ENCODE results near the gene TMLHE.
"Not testable (repeated sequence)": the region's sequence is repeated elsewhere in the genome, so short reads cannot be mapped to it uniquely, and the experiment has no call there.

Gene TMLHE, protein sequence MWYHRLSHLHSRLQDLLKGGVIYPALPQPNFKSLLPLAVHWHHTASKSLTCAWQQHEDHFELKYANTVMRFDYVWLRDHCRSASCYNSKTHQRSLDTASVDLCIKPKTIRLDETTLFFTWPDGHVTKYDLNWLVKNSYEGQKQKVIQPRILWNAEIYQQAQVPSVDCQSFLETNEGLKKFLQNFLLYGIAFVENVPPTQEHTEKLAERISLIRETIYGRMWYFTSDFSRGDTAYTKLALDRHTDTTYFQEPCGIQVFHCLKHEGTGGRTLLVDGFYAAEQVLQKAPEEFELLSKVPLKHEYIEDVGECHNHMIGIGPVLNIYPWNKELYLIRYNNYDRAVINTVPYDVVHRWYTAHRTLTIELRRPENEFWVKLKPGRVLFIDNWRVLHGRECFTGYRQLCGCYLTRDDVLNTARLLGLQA

DNA sequence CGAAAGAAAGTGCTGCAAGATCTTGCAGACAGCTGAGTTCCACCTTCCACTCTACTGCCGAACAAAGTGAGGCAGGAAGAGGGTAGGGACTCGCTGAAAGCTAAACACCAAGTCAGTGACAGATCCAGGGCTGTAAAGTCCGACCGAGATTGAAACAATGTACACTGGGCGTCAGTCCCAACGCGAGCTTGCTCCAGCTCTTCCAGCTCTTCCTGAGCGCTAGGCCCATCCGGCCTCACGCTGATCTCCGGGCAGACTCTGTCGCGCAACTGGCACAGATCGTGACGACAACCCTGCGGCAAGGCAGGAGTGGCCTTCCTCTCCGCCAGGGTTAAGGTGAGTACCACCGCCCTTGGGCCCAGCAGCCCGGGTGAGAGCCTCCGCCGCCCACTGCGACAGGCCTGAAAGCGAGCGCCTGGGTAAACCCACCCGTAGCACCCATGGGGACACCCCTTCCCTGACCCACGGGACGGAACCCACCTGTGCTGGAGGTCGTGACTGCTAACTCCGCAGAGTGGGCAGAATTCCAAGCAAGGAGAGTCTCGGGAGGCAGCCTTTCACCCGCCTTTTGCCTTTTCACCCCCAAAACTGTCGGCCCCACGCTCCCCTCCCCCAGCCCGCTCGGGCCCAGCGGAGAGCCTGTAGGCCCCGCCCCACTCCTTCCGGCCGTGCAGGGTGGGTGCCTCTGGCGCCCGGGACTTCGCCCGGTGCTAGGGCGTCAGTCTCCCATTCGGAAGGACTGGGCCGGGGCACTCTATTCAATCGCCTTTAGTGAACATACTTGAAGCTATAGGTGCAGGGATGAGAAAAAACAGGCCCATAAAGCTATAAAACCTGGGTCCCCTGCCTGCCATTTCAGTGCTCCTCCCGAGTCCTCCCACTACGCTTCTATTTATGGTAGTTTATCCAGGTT is at the start of gene TMLHE, which contains the start of gene SPRY3:
Gene TMLHE, minus strand, starts transcription at position 641 of the 913 bp plus-strand sequence. CDS start 67,676 bp downstream, outside the sequence.
Gene SPRY3, plus strand, starts transcription at position 275 of the 913 bp plus-strand sequence.
- in situ Hi-C loops (cut with MboI; ENCODE audit: low sequenced_read_pairs) = no loop called here
- H3K27me3 ChIP-seq (ENCODE audit: low read depth) = no peaks in the 10 kb centered on the region

DNA sequence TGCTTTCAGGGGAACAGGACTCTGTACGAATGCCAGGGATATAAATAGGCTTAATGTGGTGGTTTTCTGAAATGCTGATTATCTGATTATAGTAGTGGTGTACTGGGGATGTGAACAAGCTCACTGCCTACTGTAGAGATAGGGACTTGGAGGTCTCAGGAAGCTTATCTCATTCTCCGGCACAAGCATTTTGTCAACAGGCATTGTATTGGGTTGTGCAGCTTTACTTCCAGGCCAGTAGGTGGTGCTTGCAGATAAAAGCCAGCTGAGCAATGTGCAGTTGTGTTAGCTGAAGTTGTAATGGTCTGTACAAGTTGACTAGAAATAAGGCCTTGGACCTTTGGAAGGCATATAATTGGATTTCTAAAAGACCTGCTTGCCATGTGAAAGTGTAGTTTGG is 49.5 kb upstream of the TMLHE start:
- Histone ChIP-seq H3K27me3 (ENCODE audit: low read depth) (no peaks in the 10 kb centered on the region; the same call in 1 of the 2 replicates), H3K36me3 (replicated peaks) (no peaks in the 10 kb centered on the region), H3K4me1 (no peaks in the 10 kb centered on the region), H3K9me3 (no peaks in the 10 kb centered on the region), H3K4me3 (no peak overlapping the region)
- in situ Hi-C loops (cut with MboI; ENCODE audit: low sequenced_read_pairs) = no loop called here
- no peak for DNase-seq (ENCODE audit: low spot score in 2 of 2)

More for the DNA sequence above, at the start of gene TMLHE, which contains the start of gene SPRY3:
- DNase-seq (ENCODE audit: low spot score in 2 of 2) = peak; percentile 70 to 88
- H3K36me3 ChIP-seq (replicated peaks) = no peaks in the 10 kb centered on the region
- no peaks in the 10 kb centered on the region for H3K9me3 ChIP-seq
- H3K4me1 ChIP-seq = peaks cover 17% of the 10 kb centered on the region
- peak within 1 kb of the TSS; percentile 77 for H3K4me3 ChIP-seq

DNA sequence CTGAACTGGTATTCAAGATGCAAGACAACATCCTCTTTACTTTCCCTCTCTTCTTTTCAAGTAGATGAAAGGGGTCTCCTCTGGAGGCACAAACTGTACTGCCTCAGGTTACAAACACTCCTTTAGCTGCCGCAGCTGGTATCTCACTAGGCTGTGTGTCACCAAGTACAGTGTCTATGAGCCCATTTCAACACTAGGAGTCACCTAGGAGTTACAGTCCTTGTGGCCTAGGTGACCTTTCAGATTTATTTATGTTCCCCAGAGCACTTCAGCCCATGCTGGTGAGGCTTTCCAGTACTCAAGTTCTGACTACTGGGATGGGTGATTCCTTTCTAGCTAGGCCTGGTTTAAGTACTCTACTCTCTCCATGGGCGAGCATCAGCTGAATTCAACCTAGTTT is 32.4 kb upstream of the TMLHE start:
- H3K9me3 ChIP-seq = no peaks in the 10 kb centered on the region; the same call in 1 of the 2 replicates
- H3K4me3 ChIP-seq = no peak overlapping the region
- no peaks in the 10 kb centered on the region; the same call in 1 of the 2 replicates for H3K27me3 ChIP-seq (ENCODE audit: low read depth)
- in situ Hi-C loops (cut with MboI; ENCODE audit: low sequenced_read_pairs) = no loop called here
- no peaks in the 10 kb centered on the region for H3K4me1 ChIP-seq
- no peak for DNase-seq (ENCODE audit: low spot score in 2 of 2)
- no peaks in the 10 kb centered on the region for H3K36me3 ChIP-seq (replicated peaks)

DNA sequence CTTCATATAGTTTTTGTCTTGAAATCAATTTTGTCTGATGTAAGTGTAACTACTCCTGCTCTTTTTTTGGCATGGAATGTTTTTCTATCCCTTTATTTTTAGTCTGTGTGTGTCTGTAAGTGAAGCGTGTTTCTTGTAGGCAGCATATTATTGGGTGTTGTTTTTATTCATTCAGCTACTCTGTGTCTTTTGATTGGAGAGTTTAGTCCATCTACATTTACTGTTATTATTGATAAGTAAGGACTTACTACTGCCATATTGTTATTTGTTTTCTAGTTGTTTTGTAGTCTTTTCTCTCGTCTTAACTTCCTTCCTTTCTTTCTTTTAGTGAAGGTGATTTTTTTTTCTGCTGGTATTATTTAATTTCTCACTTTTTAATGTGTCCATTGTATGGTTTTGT is 30.5 kb upstream of the TMLHE start:
- no peaks in the 10 kb centered on the region for H3K4me1 ChIP-seq
- H3K9me3 ChIP-seq = no peaks in the 10 kb centered on the region; the same call in 1 of the 2 replicates
- in situ Hi-C loops (cut with MboI; ENCODE audit: low sequenced_read_pairs) = no loop called here
- no peak for DNase-seq (ENCODE audit: low spot score in 2 of 2)
- no peaks in the 10 kb centered on the region; the same call in 1 of the 2 replicates for H3K27me3 ChIP-seq (ENCODE audit: low read depth)
- no peak overlapping the region for H3K4me3 ChIP-seq
- no peaks in the 10 kb centered on the region for H3K36me3 ChIP-seq (replicated peaks)

DNA sequence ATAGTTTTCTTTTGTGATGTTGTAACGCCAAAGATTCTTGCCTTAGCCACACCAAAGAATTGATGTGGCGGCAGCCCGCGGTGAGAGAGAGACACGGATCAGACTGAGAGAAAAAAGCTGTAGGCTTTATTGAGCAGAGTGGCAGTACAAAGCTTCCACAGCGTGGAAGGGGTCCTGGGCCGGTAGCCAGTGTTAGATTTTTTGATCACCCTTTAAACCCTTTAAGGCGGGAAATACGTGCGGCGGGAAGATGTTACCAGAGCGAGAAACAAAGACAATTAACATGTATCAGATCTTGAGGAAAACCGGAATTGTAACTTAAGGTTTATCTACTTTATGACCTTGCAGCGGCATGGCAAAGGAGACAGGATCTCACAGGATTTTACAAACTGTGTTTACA is 28.6 kb upstream of the TMLHE start:
- H3K4me1 ChIP-seq; H3K27me3 ChIP-seq (ENCODE audit: low read depth); H3K4me3 ChIP-seq; H3K36me3 ChIP-seq (replicated peaks); in situ Hi-C loops (cut with MboI; ENCODE audit: low sequenced_read_pairs); H3K9me3 ChIP-seq; DNase-seq (ENCODE audit: low spot score in 2 of 2): not testable (repeated sequence)

DNA sequence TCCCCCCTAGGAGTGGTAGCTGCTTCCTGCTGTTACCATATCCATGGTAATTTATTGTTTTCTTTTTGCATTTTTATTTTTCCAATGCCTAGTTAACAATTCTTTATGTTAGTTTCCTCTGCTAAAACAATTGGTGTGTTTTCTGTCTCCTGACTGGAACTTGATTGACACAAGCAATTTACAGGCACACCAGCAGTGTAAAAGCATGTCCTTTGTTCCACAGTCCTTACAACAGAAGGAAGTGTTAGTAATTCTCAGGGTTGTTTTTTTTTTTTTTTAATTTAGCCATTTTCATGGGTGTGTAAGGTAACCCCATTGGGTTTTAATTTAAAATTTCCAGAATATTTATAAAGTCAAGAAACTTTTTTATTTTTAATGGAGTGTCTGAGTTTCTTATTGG is 25.0 kb upstream of the TMLHE start:
- in situ Hi-C loops (cut with MboI; ENCODE audit: low sequenced_read_pairs) = no loop called here
- H3K27me3 ChIP-seq (ENCODE audit: low read depth) = no peaks in the 10 kb centered on the region; the same call in 1 of the 2 replicates
- no peaks in the 10 kb centered on the region for H3K4me1 ChIP-seq
- H3K9me3 ChIP-seq = no peaks in the 10 kb centered on the region
- no peak for DNase-seq (ENCODE audit: low spot score in 2 of 2)
- no peaks in the 10 kb centered on the region for H3K36me3 ChIP-seq (replicated peaks)
- no peak overlapping the region for H3K4me3 ChIP-seq

DNA sequence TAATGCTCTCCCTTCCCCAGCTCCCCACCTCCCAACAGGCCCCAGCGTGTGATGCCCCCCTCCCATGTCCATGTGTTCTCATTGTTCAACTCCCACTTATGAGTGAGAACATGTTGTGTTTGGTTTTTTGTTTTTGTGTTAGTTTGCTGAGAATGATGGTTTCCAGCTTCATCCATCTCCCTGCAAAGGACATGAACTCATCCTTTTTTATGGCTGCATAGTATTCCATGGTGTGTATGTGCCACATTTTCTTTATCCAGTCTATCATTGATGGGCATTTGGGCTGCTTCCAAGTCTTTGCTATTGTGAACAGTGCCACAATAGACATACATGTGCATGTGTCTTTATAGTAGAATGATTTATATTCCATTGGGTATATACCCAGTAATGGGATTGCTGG is 22.3 kb upstream of the TMLHE start:
- DNase-seq (ENCODE audit: low spot score in 2 of 2); in situ Hi-C loops (cut with MboI; ENCODE audit: low sequenced_read_pairs); H3K9me3 ChIP-seq; H3K36me3 ChIP-seq (replicated peaks); H3K4me3 ChIP-seq; H3K27me3 ChIP-seq (ENCODE audit: low read depth); H3K4me1 ChIP-seq: not testable (repeated sequence)

DNA sequence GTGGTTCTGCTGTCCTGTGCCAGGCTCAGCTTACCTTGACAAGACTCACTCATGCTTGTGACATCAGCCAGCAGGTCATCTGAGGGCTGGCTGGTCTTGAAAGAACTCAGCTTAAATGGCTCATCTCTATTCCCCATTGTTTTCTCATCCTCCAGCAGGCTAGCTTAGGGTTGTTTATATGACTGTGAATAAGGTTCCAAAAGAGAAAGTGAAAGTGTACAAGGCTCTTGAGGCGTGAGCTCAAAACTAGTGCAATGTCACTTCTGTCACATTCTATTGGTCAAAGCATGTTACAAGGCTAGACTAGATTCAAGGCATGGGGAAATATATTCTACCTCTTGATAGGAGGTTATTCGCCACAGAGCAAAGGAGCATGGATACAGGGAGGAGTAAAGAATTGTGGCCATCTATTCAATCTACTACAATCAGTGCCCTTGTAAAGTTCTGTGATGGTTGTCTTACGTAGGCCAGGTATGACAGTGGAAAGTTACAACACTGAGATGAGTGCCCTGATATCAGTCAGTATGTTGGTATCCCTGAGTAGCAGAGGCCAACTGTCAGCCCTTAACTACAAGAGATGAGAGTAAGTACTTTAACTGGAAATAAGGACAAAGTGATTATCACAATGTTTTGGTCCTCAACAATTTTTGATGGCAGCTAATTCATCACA is 19.8 kb upstream of the TMLHE start:
- H3K36me3 ChIP-seq (replicated peaks) = no peaks in the 10 kb centered on the region
- H3K4me1 ChIP-seq = no peaks in the 10 kb centered on the region
- H3K27me3 ChIP-seq (ENCODE audit: low read depth) = no peaks in the 10 kb centered on the region
- no peak overlapping the region for H3K4me3 ChIP-seq
- in situ Hi-C loops (cut with MboI; ENCODE audit: low sequenced_read_pairs) = no loop called here
- DNase-seq (ENCODE audit: low spot score in 2 of 2) = no peak
- H3K9me3 ChIP-seq = no peaks in the 10 kb centered on the region

DNA sequence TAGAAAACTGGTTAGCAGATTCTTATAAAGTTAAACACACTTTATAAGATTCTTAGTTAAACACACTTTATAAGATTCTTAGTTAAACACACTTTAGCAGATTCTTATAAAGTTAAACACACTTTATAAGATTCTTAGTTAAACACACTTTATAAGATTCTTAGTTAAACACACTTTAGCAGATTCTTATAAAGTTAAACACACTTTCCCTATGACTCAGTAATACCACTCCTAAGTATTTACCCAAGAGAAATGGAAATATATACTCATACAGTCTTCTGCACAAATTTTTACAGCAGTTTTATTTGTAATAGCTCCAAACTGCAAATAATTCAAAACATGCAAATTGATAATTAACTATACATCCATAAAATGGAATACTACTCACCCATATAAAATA is 7.4 kb upstream of the TMLHE start:
- DNase-seq (ENCODE audit: low spot score in 2 of 2); H3K4me1 ChIP-seq; in situ Hi-C loops (cut with MboI; ENCODE audit: low sequenced_read_pairs); H3K9me3 ChIP-seq; H3K27me3 ChIP-seq (ENCODE audit: low read depth); H3K36me3 ChIP-seq (replicated peaks); H3K4me3 ChIP-seq: not testable (repeated sequence)

DNA sequence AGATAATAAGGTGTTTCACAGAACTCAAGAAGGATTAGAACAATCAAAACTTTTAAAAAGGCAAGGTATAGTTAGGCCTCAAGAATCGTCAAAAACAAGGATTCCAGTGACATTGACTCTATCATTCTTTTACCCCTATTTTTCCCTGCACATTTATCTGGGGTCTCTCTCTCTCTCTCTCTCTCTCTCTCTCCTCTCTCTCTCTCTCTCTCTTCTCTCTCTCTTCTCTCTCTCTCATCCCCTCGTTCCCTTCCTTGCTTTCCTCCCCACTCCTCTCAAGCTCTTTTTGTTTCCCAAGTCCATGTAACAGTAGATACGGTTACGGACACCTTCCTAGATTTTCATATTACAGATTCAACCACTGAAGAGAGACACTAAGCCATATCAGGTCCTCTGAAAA is 3.2 kb upstream of the TMLHE start:
- Histone ChIP-seq H3K4me3 (no peak overlapping the region), H3K4me1 (peaks cover 16% of the 10 kb centered on the region), H3K9me3 (no peaks in the 10 kb centered on the region), H3K36me3 (replicated peaks) (no peaks in the 10 kb centered on the region), H3K27me3 (ENCODE audit: low read depth) (no peaks in the 10 kb centered on the region)
- in situ Hi-C loops (cut with MboI; ENCODE audit: low sequenced_read_pairs) = no loop called here
- no peak for DNase-seq (ENCODE audit: low spot score in 2 of 2)

DNA sequence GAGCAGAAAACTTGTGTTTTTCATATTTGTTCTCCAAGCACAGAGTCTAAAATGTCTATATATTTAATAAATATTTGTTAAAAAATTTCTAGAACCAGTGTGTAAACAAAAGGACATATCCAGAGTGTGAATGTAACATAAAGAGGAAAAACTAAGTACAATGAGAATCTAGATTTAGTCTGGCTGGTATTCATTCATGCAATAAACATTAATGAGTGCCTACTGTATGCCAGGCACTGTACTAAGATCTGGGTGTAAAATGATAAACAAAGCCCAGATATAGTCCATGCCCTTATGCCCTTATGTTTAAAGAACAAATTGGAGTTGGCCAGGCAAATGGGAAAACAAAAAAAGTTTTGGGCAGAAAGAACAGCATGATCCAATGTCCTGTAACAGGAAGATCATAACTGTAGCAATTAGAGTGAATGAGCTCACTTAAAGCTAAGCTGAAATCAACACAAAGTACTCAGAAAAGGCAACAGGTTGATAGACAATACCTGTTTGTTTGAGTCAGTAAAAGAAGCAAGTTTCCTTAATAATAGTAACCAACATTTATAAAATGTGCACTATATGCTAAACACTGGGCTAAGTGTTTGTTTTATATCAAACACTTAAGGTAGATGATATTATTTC is 1.3 kb upstream of the TMLHE start:
- no peaks in the 10 kb centered on the region for H3K36me3 ChIP-seq (replicated peaks)
- H3K4me3 ChIP-seq = no peak overlapping the region
- in situ Hi-C loops (cut with MboI; ENCODE audit: low sequenced_read_pairs) = no loop called here
- H3K9me3 ChIP-seq = no peaks in the 10 kb centered on the region
- no peaks in the 10 kb centered on the region for H3K27me3 ChIP-seq (ENCODE audit: low read depth)
- no peak for DNase-seq (ENCODE audit: low spot score in 2 of 2)
- H3K4me1 ChIP-seq = peaks cover 17% of the 10 kb centered on the region

DNA sequence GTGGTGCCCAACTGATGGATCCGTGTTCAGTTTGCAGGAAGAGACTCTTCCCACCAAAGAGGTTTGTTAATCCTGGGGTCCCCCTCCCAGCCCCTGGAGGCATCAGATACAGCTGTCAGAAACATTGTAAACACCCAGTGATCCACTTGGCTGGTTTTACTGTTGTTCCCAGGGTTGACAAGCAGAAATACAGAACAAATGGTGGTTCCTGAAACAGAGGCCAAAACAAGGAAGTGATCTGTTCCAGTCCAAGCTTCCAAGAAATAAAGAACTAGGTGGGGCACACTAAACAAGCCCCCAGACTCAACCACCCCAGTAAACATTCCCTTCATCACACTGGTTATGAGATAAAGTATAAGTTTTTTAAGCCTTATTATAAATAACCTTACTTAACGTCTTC is 1.4 kb downstream of the TMLHE start:
- DNase-seq (ENCODE audit: low spot score in 2 of 2) = no peak
- Histone ChIP-seq H3K9me3 (no peaks in the 10 kb centered on the region), H3K4me3 (peak overlapping the region; percentile 77), H3K27me3 (ENCODE audit: low read depth) (no peaks in the 10 kb centered on the region), H3K36me3 (replicated peaks) (no peaks in the 10 kb centered on the region), H3K4me1 (peaks cover 17% of the 10 kb centered on the region)
- in situ Hi-C loops (cut with MboI; ENCODE audit: low sequenced_read_pairs) = no loop called here

DNA sequence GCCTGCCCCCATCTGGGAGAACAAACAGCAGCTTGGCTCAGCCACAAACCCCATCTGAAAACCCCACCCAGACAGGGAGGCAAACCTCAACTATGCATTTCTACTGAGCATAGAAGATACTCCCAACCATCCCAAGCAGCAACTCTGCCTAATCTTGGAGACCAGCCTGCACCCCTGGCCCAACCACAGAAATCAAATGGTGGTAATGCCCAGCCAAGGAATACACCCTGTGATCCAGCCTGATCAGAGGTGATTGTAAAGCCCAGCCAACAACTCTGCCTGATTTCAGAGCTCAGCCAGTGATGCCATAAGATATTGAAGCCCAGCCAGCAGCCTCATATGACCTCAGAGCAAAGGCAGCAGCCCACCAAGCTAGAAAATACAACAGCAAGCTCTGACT is 19.8 kb downstream of the TMLHE start:
- peak in 1 of 2 experiments; percentile 64 for DNase-seq (ENCODE audit: low spot score in 2 of 2)

More for the DNA sequence above, 19.8 kb downstream of the TMLHE start:
- H3K4me1 ChIP-seq = peaks cover 7% of the 10 kb centered on the region
- in situ Hi-C loops (cut with MboI; ENCODE audit: low sequenced_read_pairs) = no loop called here
- peaks cover 3% of the 10 kb centered on the region; the same call in 1 of the 2 replicates for H3K9me3 ChIP-seq
- H3K27me3 ChIP-seq (ENCODE audit: low read depth) = no peaks in the 10 kb centered on the region
- no peak overlapping the region for H3K4me3 ChIP-seq
- H3K36me3 ChIP-seq (replicated peaks) = no peaks in the 10 kb centered on the region

All from HAP-1 (cell line).